ENCODE data around the gene CD82.

DNA sequence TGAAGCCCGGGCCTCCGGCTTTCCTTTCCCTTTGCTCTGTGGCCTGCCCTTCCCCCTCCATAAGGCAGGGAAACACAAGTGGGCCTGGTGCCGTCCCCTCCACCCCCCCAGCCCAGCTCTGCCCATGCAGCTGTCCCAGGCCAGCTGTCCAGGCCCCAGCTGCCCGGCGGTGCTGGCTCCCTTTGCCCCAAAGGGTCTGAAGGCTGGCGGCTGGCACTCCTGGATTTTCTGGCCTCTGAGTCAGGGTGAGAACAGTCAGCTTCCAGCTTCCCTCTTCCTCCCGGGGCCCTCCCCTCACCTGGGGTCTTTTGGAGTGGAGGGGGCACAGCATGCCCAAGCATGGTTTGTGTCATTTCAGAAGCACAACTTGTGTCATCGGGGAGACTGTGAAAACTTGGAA is 27.8 kb downstream of the CD82 start:
- TF ChIP-seq FOSL2 (IDR thresholded peaks at IDR 0.05; ENCODE audit: borderline replicate concordance, low read depth) (no peak), CTCF (IDR thresholded peaks at IDR 0.05) (no peak), EP300 (IDR thresholded peaks at IDR 0.05; ENCODE audit: borderline replicate concordance in 1 of 2, low read depth in 1 of 2, low read length in 1 of 2) (peak in 1 of 2 experiments; percentile 12; a peak in 1 of 4 replicates)
